Measurements from ENCODE around the gene ZNF423. TPM values are rescaled to one million over a fixed set of nuclear protein-coding genes. Genes with fewer than 3 reads are reported as not detected.

Gene ZNF423
- total RNA-seq, 1 donor from 2014 or later, result 10.6 TPM

DNA sequence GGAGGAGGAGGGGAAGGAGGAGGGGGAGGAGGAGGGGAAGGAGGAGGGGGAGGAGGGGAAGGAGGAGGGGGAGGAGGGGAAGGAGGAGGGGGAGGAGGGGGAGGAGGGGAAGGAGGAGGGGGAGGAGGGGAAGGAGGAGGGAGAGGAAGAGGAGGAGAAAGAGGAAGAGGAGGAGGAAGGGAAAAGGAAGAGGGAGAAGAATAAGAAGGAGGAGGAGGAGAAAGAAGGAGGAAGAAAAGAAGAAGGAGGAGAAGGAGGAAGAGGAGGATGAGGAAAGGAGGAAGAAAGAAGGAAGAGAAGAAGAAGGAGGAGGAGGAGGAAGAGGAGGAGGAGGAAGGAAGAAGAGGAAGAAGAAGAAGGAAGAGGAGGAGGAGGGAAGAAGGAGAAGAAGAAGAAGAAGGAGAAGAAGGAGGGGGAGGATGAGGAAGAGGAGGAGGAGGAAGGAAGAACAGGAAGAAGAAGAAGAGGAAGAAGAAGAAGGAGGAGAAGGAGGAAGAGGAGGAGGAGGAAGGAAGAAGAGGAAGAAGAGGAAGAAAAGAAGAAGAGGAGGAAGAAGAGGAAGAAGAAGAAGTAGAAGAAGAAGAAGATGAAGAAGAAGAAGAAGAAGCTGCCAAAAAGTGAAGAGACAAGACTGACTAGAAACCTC is 378.5 kb downstream of the ZNF423 start:
- Mint-ChIP-seq H3K9me3 (ENCODE audit: unreplicated experiment) (no peaks in the 10 kb centered on the region), H3K27me3 (ENCODE audit: low read depth, unreplicated experiment) (peaks cover 12% of the 10 kb centered on the region), H3K4me1 (ENCODE audit: low read depth, unreplicated experiment) (no peaks in the 10 kb centered on the region), H3K27ac (ENCODE audit: unreplicated experiment) (no peak overlapping the region), H3K4me3 (ENCODE audit: unreplicated experiment) (no peak overlapping the region), H3K36me3 (ENCODE audit: low read depth, unreplicated experiment) (no peaks in the 10 kb centered on the region)
- no peak for TF ChIP-seq EZH2 (IDR thresholded peaks at IDR 0.05; ENCODE audit: insufficient read depth, low read length)
- TF ChIP-seq, protein P1, sequence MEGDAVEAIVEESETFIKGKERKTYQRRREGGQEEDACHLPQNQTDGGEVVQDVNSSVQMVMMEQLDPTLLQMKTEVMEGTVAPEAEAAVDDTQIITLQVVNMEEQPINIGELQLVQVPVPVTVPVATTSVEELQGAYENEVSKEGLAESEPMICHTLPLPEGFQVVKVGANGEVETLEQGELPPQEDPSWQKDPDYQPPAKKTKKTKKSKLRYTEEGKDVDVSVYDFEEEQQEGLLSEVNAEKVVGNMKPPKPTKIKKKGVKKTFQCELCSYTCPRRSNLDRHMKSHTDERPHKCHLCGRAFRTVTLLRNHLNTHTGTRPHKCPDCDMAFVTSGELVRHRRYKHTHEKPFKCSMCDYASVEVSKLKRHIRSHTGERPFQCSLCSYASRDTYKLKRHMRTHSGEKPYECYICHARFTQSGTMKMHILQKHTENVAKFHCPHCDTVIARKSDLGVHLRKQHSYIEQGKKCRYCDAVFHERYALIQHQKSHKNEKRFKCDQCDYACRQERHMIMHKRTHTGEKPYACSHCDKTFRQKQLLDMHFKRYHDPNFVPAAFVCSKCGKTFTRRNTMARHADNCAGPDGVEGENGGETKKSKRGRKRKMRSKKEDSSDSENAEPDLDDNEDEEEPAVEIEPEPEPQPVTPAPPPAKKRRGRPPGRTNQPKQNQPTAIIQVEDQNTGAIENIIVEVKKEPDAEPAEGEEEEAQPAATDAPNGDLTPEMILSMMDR (IDR thresholded peaks at IDR 0.05; ENCODE audit: insufficient read depth, low read depth, low read length), result no peak
- Histone ChIP-seq H3K9me3 (ENCODE audit: insufficient read depth, low read depth, low read length) (no peaks in the 10 kb centered on the region), H3K4me3 (ENCODE audit: insufficient read depth, low read depth, low read length) (no peak overlapping the region), H3K27me3 (ENCODE audit: insufficient read depth, low read length) (peaks cover 7% of the 10 kb centered on the region), H3K9ac (ENCODE audit: low read length) (no peak overlapping the region), H3K27ac (ENCODE audit: low read depth, low read length) (no peak overlapping the region), H3K4me2 (ENCODE audit: low read length) (no peak overlapping the region), H3K36me3 (ENCODE audit: insufficient read depth, low read length) (no peaks in the 10 kb centered on the region), H3K4me1 (ENCODE audit: insufficient read depth, low read length) (no peaks in the 10 kb centered on the region), H4K20me1 (ENCODE audit: insufficient read depth, low read length) (no peaks in the 10 kb centered on the region), H3K79me2 (ENCODE audit: insufficient read depth, low read length) (no peaks in the 10 kb centered on the region), H2AFZ (ENCODE audit: low read depth, low read length) (no peak overlapping the region)
- FAIRE-seq, result no peak
- DNase-seq (ENCODE audit: low read depth), result no peak

DNA sequence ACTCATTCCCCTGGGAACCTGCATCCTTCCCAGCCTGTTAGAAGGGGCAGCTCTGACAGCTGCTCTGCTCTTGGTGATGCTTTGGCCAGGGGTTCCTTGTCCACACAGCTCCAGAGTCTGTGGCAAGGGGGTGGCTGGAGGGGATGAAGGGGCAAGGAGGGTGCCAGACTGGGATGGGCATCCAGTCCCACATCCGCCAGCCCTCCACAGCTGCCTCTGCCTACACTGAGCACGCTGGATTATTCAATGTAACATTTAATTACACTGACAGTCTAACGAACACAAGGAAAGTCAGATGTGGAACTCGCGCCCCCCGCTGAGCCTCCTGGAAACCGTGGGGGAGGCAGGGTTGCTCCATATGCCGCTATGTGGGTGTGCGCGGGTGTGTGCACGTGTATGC is 381.2 kb downstream of the ZNF423 start:
- Histone ChIP-seq H3K4me1 (ENCODE audit: insufficient read depth, low read length) (no peaks in the 10 kb centered on the region), H4K20me1 (ENCODE audit: insufficient read depth, low read length) (no peaks in the 10 kb centered on the region), H3K79me2 (ENCODE audit: insufficient read depth, low read length) (no peaks in the 10 kb centered on the region), H3K27ac (ENCODE audit: low read depth, low read length) (no peak overlapping the region), H3K9ac (ENCODE audit: low read length) (no peak overlapping the region), H2AFZ (ENCODE audit: low read depth, low read length) (no peak overlapping the region), H3K36me3 (ENCODE audit: insufficient read depth, low read length) (no peaks in the 10 kb centered on the region), H3K4me2 (ENCODE audit: low read length) (no peak overlapping the region), H3K4me3 (ENCODE audit: insufficient read depth, low read depth, low read length) (no peak overlapping the region), H3K9me3 (ENCODE audit: insufficient read depth, low read depth, low read length) (no peaks in the 10 kb centered on the region), H3K27me3 (ENCODE audit: insufficient read depth, low read length) (peaks cover 4% of the 10 kb centered on the region)
- Mint-ChIP-seq H3K36me3 (ENCODE audit: low read depth, unreplicated experiment) (no peaks in the 10 kb centered on the region), H3K27me3 (ENCODE audit: low read depth, unreplicated experiment) (peaks cover 24% of the 10 kb centered on the region), H3K9me3 (ENCODE audit: unreplicated experiment) (no peaks in the 10 kb centered on the region), H3K27ac (ENCODE audit: unreplicated experiment) (no peak overlapping the region), H3K4me1 (ENCODE audit: low read depth, unreplicated experiment) (no peaks in the 10 kb centered on the region), H3K4me3 (ENCODE audit: unreplicated experiment) (no peak overlapping the region)
- no peak for FAIRE-seq
- DNase-seq (ENCODE audit: low read depth), result no peak
- TF ChIP-seq, protein P1 (IDR thresholded peaks at IDR 0.05; ENCODE audit: insufficient read depth, low read depth, low read length), result no peak
- TF ChIP-seq EZH2 (IDR thresholded peaks at IDR 0.05; ENCODE audit: insufficient read depth, low read length), result no peak

DNA sequence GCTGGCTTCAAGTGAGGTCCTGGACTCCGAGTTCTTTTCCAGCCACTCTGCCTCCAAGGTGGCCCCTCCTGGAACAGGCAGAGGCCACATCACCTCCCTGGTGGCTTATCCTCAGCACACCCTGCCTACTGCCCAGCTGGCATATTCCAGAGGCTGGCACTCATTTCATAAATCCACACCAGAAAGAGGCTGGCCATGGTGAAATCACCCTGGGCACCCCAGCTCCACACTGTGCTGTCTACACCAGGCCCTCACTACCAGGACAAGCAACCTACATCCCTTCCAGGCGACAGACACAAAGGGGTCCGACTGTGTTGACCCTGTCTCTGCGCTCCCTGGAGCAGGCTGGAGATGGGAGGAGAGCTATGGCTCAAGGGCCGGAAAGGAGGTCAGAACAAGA is 382.1 kb downstream of the ZNF423 start:
- DNase-seq (ENCODE audit: low read depth) (no peak), FAIRE-seq (no peak)
- Histone ChIP-seq H3K27ac (ENCODE audit: low read depth, low read length) (no peak overlapping the region), H3K4me3 (ENCODE audit: insufficient read depth, low read depth, low read length) (no peak overlapping the region), H3K9me3 (ENCODE audit: insufficient read depth, low read depth, low read length) (no peaks in the 10 kb centered on the region), H3K4me2 (ENCODE audit: low read length) (no peak overlapping the region), H3K36me3 (ENCODE audit: insufficient read depth, low read length) (no peaks in the 10 kb centered on the region), H3K9ac (ENCODE audit: low read length) (no peak overlapping the region), H4K20me1 (ENCODE audit: insufficient read depth, low read length) (no peaks in the 10 kb centered on the region), H3K27me3 (ENCODE audit: insufficient read depth, low read length) (peaks cover 4% of the 10 kb centered on the region), H3K79me2 (ENCODE audit: insufficient read depth, low read length) (no peaks in the 10 kb centered on the region), H3K4me1 (ENCODE audit: insufficient read depth, low read length) (no peaks in the 10 kb centered on the region), H2AFZ (ENCODE audit: low read depth, low read length) (no peak overlapping the region)
- no peaks in the 10 kb centered on the region for H3K36me3 Mint-ChIP-seq (ENCODE audit: low read depth, unreplicated experiment)
- no peak overlapping the region for H3K4me3 Mint-ChIP-seq (ENCODE audit: unreplicated experiment)
- peaks cover 28% of the 10 kb centered on the region for H3K27me3 Mint-ChIP-seq (ENCODE audit: low read depth, unreplicated experiment)
- H3K27ac Mint-ChIP-seq (ENCODE audit: unreplicated experiment), result no peak overlapping the region
- H3K4me1 Mint-ChIP-seq (ENCODE audit: low read depth, unreplicated experiment), result no peaks in the 10 kb centered on the region
- no peaks in the 10 kb centered on the region for H3K9me3 Mint-ChIP-seq (ENCODE audit: unreplicated experiment)
- no peak for TF ChIP-seq EZH2 (IDR thresholded peaks at IDR 0.05; ENCODE audit: insufficient read depth, low read length)
- TF ChIP-seq, protein P1 (IDR thresholded peaks at IDR 0.05; ENCODE audit: insufficient read depth, low read depth, low read length), result no peak

Measured in astrocyte (in vitro differentiated cells and primary cell).